Endothelial cell of coronary artery (primary cell): ENCODE data around the gene ACSS3. TPM values are rescaled to one million over a fixed set of nuclear protein-coding genes. Genes with fewer than 3 reads are reported as not detected.

Source experiments
- total RNA-seq: library from RNA; depleted of rRNA; stranded (reverse); fragments of >200 nt; gene quantifications from 2 replicates; pipeline ENCODE4 v1.2.3, GENCODE V29; 2014

The ACSS3 gene, protein sequence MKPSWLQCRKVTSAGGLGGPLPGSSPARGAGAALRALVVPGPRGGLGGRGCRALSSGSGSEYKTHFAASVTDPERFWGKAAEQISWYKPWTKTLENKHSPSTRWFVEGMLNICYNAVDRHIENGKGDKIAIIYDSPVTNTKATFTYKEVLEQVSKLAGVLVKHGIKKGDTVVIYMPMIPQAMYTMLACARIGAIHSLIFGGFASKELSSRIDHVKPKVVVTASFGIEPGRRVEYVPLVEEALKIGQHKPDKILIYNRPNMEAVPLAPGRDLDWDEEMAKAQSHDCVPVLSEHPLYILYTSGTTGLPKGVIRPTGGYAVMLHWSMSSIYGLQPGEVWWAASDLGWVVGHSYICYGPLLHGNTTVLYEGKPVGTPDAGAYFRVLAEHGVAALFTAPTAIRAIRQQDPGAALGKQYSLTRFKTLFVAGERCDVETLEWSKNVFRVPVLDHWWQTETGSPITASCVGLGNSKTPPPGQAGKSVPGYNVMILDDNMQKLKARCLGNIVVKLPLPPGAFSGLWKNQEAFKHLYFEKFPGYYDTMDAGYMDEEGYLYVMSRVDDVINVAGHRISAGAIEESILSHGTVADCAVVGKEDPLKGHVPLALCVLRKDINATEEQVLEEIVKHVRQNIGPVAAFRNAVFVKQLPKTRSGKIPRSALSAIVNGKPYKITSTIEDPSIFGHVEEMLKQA
- 0.19 TPM in 1 of 2 replicates, not detected in the other for total RNA-seq

DNA sequence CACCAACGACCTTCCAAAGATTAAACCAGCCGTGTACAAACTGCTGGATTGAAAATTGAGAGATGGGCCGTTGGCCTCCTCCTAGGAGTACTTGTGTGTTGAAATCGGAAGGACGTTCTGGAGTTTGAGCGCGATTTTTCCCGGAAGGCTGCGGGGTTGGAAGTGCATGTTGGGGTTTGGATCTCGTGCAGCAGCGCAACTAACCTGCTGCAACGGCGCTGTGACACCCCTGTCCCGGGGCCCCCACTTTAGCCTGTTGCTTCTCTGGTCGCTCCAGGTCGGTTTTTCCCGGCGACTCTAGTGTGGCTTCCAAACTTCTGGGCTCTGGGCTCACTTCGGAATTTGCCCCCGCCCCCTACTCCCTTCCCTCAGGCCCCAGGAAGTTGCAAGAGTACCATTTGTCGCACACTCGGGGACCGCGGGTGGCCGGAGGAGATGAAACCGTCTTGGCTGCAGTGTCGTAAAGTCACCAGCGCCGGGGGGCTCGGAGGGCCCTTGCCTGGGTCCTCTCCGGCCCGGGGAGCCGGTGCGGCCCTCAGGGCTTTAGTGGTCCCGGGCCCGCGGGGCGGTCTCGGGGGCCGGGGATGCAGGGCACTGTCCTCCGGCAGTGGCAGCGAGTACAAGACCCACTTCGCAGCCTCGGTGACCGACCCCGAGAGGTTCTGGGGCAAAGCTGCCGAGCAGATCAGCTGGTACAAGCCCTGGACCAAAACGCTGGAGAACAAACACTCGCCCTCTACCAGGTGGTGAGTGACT, at the start of gene ACSS3:
Gene ACSS3 (plus strand): TSS at position 394 of the 756 bp plus-strand sequence. CDS start 42 bp downstream, at position 436.

Other genes with a start within 250 kb of the ACSS3 start
- gene LIN7A, start 140.1 kb upstream of the ACSS3 start, total RNA-seq, result 0.18 and 2.7 TPM in 2 replicates